ENCODE results near the gene DHRS11. TPM values are rescaled to one million over a fixed set of nuclear protein-coding genes. Genes with fewer than 3 reads are reported as not detected.

The DHRS11 gene
- total RNA-seq: 10 to 100 TPM in 7 of 9 donors, 1 to 10 TPM in 2; 5.9 to 28.1 (median 11.3) TPM
- polyA plus RNA-seq: 10 to 100 TPM; 12.8 to 21.3 (median 13.8) TPM
- long read RNA-seq, donor 1, full-length matches to known transcripts: 2 of 2 reads
- long read RNA-seq, donor 1, partial matches to known transcripts: 0 of 2 reads
- long read RNA-seq, donor 1, other reads (novel, unspliced or antisense): 0 of 2 reads
- long read RNA-seq, donor 2, full-length matches to known transcripts: 2 of 2 reads
- long read RNA-seq, donor 2, partial matches to known transcripts: 0 of 2 reads
- long read RNA-seq, donor 2, other reads (novel, unspliced or antisense): 0 of 2 reads
- long read RNA-seq, donor 3, full-length matches to known transcripts: 9 of 9 reads
- long read RNA-seq, donor 3, partial matches to known transcripts: 0 of 9 reads
- long read RNA-seq, donor 3, other reads (novel, unspliced or antisense): 0 of 9 reads
- long read RNA-seq, donor 4, partial matches to known transcripts: 0 of 1 reads
- long read RNA-seq, donor 4, other reads (novel, unspliced or antisense): 1 of 1 reads
- long read RNA-seq, donor 5, full-length matches to known transcripts: 24 of 27 reads
- long read RNA-seq, donor 5, partial matches to known transcripts: 0 of 27 reads
- long read RNA-seq, donor 5, other reads (novel, unspliced or antisense): 3 of 27 reads
- long read RNA-seq, donor 6, full-length matches to known transcripts: 3 of 3 reads
- long read RNA-seq, donor 6, partial matches to known transcripts: 0 of 3 reads
- long read RNA-seq, donor 6, other reads (novel, unspliced or antisense): 0 of 3 reads
- long read RNA-seq, donor 7, full-length matches to known transcripts: 4 of 4 reads
- long read RNA-seq, donor 7, partial matches to known transcripts: 0 of 4 reads
- long read RNA-seq, donor 7, other reads (novel, unspliced or antisense): 0 of 4 reads
- long read RNA-seq, donor 8, full-length matches to known transcripts: 5 of 5 reads
- long read RNA-seq, donor 8, partial matches to known transcripts: 0 of 5 reads
- long read RNA-seq, donor 8, other reads (novel, unspliced or antisense): 0 of 5 reads
- long read RNA-seq, donor 9, full-length matches to known transcripts: 4 of 4 reads
- long read RNA-seq, donor 9, partial matches to known transcripts: 0 of 4 reads
- long read RNA-seq, donor 9, other reads (novel, unspliced or antisense): 0 of 4 reads
- long read RNA-seq, donor 10, full-length matches to known transcripts: 3 of 3 reads
- long read RNA-seq, donor 10, partial matches to known transcripts: 0 of 3 reads
- long read RNA-seq, donor 10, other reads (novel, unspliced or antisense): 0 of 3 reads

DNA sequence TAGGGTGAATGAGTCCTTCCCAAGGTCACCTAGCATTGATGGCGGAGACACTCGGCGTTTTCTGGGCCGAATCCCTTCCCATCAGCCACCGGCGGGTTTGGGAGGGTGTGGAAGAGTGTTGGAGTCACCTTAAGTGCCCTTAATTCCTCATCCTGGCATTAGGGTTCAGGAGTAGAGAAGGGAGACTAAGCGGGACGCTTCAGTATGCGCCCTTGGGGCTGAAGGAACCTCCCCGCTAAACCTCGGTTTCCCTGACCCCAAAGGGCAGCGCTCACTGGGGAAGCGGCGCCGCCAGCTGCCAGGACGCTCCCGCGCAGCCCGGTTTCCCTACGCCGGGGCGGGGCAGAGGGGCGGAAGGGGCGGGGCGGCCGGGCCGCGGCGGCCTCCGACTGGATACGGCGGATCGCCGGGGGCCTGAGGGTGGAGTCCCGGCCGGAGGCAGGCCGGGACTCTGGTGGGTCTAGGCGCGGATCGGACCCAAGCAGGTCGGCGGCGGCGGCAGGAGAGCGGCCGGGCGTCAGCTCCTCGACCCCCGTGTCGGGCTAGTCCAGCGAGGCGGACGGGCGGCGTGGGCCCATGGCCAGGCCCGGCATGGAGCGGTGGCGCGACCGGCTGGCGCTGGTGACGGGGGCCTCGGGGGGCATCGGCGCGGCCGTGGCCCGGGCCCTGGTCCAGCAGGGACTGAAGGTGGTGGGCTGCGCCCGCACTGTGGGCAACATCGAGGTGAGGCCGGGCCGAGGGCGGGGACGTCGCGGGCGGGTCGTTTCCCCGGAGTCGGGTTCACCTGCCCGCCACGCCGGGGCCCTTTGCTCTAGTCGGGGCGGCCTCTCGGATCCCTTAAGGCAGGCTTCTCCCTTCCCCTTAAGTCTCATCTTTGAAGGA is at the start of gene DHRS11:
TSS of gene DHRS11 (plus strand) at position 446 of the 882 bp plus-strand sequence. CDS start at position 577, 131 bp downstream.
- peak; percentile 75 to 89 (median 83) for DNase-seq
- Histone ChIP-seq H3K36me3 (replicated peaks in 1 of 2) (peaks cover 0 to 28% of the 10 kb centered on the region in 2 donors), H3K27ac (peak within 1 kb of the TSS in 2 of 5 donors; percentile 59 to 72), H3K27me3 (no peaks in the 10 kb centered on the region), H3K4me3 (peak within 1 kb of the TSS in 3 of 4 donors; percentile 37 to 82 (median 53)), H3K9me3 (replicated peaks in 1 of 3) (no peaks in the 10 kb centered on the region), H3K4me1 (replicated peaks in 1 of 2) (peaks cover 4 to 16% of the 10 kb centered on the region in 2 donors)
- WGBS, 4 donors: 1 to 9% (median 3%) methylated on average over 6 to 87 of the region's 87 CpGs
- TF ChIP-seq POLR2A (IDR thresholded peaks at IDR 0.05): peak in 1 of 2 donors; percentile 35
- TF ChIP-seq, protein P1, sequence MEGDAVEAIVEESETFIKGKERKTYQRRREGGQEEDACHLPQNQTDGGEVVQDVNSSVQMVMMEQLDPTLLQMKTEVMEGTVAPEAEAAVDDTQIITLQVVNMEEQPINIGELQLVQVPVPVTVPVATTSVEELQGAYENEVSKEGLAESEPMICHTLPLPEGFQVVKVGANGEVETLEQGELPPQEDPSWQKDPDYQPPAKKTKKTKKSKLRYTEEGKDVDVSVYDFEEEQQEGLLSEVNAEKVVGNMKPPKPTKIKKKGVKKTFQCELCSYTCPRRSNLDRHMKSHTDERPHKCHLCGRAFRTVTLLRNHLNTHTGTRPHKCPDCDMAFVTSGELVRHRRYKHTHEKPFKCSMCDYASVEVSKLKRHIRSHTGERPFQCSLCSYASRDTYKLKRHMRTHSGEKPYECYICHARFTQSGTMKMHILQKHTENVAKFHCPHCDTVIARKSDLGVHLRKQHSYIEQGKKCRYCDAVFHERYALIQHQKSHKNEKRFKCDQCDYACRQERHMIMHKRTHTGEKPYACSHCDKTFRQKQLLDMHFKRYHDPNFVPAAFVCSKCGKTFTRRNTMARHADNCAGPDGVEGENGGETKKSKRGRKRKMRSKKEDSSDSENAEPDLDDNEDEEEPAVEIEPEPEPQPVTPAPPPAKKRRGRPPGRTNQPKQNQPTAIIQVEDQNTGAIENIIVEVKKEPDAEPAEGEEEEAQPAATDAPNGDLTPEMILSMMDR (IDR thresholded peaks at IDR 0.05): no peak
- intact Hi-C loops (cut with DNase I): no loop called here

GRCh38 chr17:36542755-36543154 is 48.9 kb upstream of the DHRS11 start:
- no peak for TF ChIP-seq POLR2A (IDR thresholded peaks at IDR 0.05)
- TF ChIP-seq, protein P1 (IDR thresholded peaks at IDR 0.05): no peak
- WGBS, 4 donors: 95 to 98% (median 96%) methylated on average over 14 to 15 of the region's 15 CpGs
- no peak for DNase-seq
- Histone ChIP-seq H3K27me3 (no peaks in the 10 kb centered on the region), H3K9me3 (replicated peaks in 1 of 3) (no peaks in the 10 kb centered on the region), H3K4me3 (no peak overlapping the region), H3K27ac (no peak overlapping the region), H3K4me1 (replicated peaks in 1 of 2) (peaks cover 19 to 25% of the 10 kb centered on the region in 2 donors), H3K36me3 (replicated peaks in 1 of 2) (peaks cover 0 to 3% of the 10 kb centered on the region in 2 donors)
- intact Hi-C loops (cut with DNase I): no loop called here

DNA sequence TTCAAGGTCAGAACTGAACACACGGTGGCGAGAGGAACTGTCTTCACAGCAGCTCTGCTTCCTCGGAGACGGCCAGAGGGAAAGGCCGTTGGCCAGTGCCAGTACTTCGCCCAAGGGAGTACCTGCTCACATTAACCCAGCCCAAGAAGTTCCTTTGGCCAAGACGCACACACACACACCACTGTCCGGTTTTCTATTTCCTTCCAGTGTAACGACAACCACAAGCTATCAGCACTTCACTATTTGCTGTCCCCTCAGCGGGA is 47.7 kb upstream of the DHRS11 start:
- intact Hi-C loops (cut with DNase I): no loop called here
- no peak for TF ChIP-seq POLR2A (IDR thresholded peaks at IDR 0.05)
- TF ChIP-seq, protein P1 (IDR thresholded peaks at IDR 0.05): peak in 2 of 6 experiments; percentile 5 to 9
- peak in 3 of 7 donors; percentile 52 to 76 (median 53) for DNase-seq

More for the DNA sequence above, 47.7 kb upstream of the DHRS11 start:
- no peaks in the 10 kb centered on the region for H3K9me3 ChIP-seq (replicated peaks in 1 of 3)
- H3K4me1 ChIP-seq (replicated peaks in 1 of 2): peaks cover 30 to 35% of the 10 kb centered on the region in 2 donors
- peak overlapping the region; percentile 99 to 100 (median 99) for H3K27ac ChIP-seq
- peak overlapping the region; percentile 24 to 97 (median 92) for H3K4me3 ChIP-seq
- no peaks in the 10 kb centered on the region for H3K27me3 ChIP-seq
- no peaks in the 10 kb centered on the region for H3K36me3 ChIP-seq (replicated peaks in 1 of 2)
- 0 to 5% (median 0%) methylated on average over 3 to 10 of the region's 10 CpGs for WGBS, 4 donors
